GM23338 (cell line): Measurements from ENCODE around the gene MED17.

Experiments
- CREB1 ChIP-seq: fragments of 250-450 bp; sonication (Bioruptor Pico); IDR thresholded peaks from 2 replicates; pipeline ENCODE4 v1.5.0; 2020; ENCODE audit warnings: low read depth, mild to moderate bottlenecking, moderate library complexity
- CTCF ChIP-seq, 2 experiments: fragments of 200-600 bp in 1 of 2; sonication (generic) in 1 of 2; conservative IDR thresholded peaks; 2 replicates each; pipeline versions ENCODE4 v1.5.1 to v1.6.1; 2016 to 2017; ENCODE audit warnings: antibody characterized with exemption in 2 of 2, low read depth in 2 of 2, mild to moderate bottlenecking in 2 of 2, moderate library complexity in 1 of 2
- EZH2 ChIP-seq: fragments of 200-600 bp; sonication (generic); IDR thresholded peaks from one replicate; pipeline ENCODE4 v1.8.0; 2017; ENCODE audit warnings: antibody characterized with exemption, mild to moderate bottlenecking, low read depth; ENCODE audit not compliant: unreplicated experiment
- EZH2phosphoT487 ChIP-seq: fragments of 200-600 bp; sonication (generic); IDR thresholded peaks from one replicate; pipeline ENCODE4 v1.8.1; 2018; ENCODE audit warnings: antibody characterized with exemption; ENCODE audit not compliant: unreplicated experiment
- JUNB ChIP-seq: IDR thresholded peaks from one replicate; pipeline ENCODE4 v1.6.1; 2016; ENCODE audit warnings: antibody characterized with exemption; ENCODE audit not compliant: unreplicated experiment
- NANOG ChIP-seq: IDR thresholded peaks from 2 replicates; pipeline ENCODE4 v1.6.1; 2016; ENCODE audit warnings: antibody characterized with exemption, borderline replicate concordance
- POLR2AphosphoS5 ChIP-seq: IDR thresholded peaks from 2 replicates; pipeline ENCODE4 v1.6.1; 2016; ENCODE audit warnings: antibody characterized with exemption, low read depth
- REST ChIP-seq: IDR thresholded peaks from one replicate; pipeline ENCODE4 v1.6.1; 2018; ENCODE audit warnings: antibody characterized with exemption; ENCODE audit not compliant: unreplicated experiment
- ZNF114 ChIP-seq: fragments of 250-450 bp; sonication (Bioruptor Pico); IDR thresholded peaks from 2 replicates; pipeline ENCODE4 v1.5.0; 2020; ENCODE audit warnings: mild to moderate bottlenecking, moderate library complexity
- ZNF331 ChIP-seq: fragments of 250-450 bp; sonication (Bioruptor Pico); IDR thresholded peaks from 2 replicates; pipeline ENCODE4 v1.5.0; 2020; ENCODE audit warnings: low read depth, mild to moderate bottlenecking, moderate library complexity
- ZNF462 ChIP-seq: fragments of 250-450 bp; sonication (Bioruptor Pico); IDR thresholded peaks from 2 replicates; pipeline ENCODE4 v1.5.0; 2020; ENCODE audit warnings: mild to moderate bottlenecking, moderate library complexity

- TF ChIP-seq POLR2AphosphoS5, result no peak
- TF ChIP-seq CTCF (conservative IDR thresholded peaks at IDR 0.05; ENCODE audit: low read depth in 2 of 2), result no peak
- TF ChIP-seq EZH2phosphoT487, result no peak
- TF ChIP-seq EZH2, result no peak
- no peak for TF ChIP-seq CREB1
- no peak for TF ChIP-seq NANOG
- no peak for TF ChIP-seq REST
- TF ChIP-seq JUNB, result no peak
- TF ChIP-seq ZNF331 (CRISPR knock-in tag), result no peak
- no peak for TF ChIP-seq ZNF462 (CRISPR knock-in tag)
- no peak for TF ChIP-seq ZNF114 (CRISPR knock-in tag)
Observed at GRCh38 chr11:93822359-93822758, 38.3 kb downstream of the MED17 start.
